Muscle of arm (tissue), 14 donors: ENCODE data around the gene NOS1AP. TPM values are rescaled to one million over a fixed set of nuclear protein-coding genes. Genes with fewer than 3 reads are reported as not detected.
A peak's percentile ranks its signal among the peaks of the same experiment; 100 is the strongest.
"Not testable (repeated sequence)": the region's sequence is repeated elsewhere in the genome, so short reads cannot be mapped to it uniquely, and the experiment has no call there.

Experiments used
- DNase-seq: peaks from one replicate; pipeline ENCODE4 v3.0.0-alpha.2; 2013
- long read RNA-seq, 11 donors: transcript quantifications; one replicate each; lab custom pipeline, GENCODE V29; 2026
- polyA plus RNA-seq, 12 donors: library from polyadenylated mRNA; unstranded; fragments of 120-200 nt; gene quantifications; one replicate each; pipeline ENCODE4 v1.2.1, GENCODE V29; 2013; ENCODE audit not compliant: insufficient read length in 12 of 12

The NOS1AP gene
- 1 to 10 TPM in 4 of 12 donors, under 1 TPM in 6, not detected in 2; 0.27 to 1.7 (median 0.76) TPM for polyA plus RNA-seq
- long read RNA-seq, donor 1, result 0 reads
- long read RNA-seq, donor 2, result 0 reads
- long read RNA-seq, donor 3, result 0 reads
- long read RNA-seq, donor 4, result 0 reads
- long read RNA-seq, donor 5, result 0 reads
- long read RNA-seq, donor 6, result 0 reads
- long read RNA-seq, donor 7, result 0 reads
- long read RNA-seq, donor 8, result 0 reads
- long read RNA-seq, donor 9, result 0 reads
- long read RNA-seq, donor 10, result 0 reads
- long read RNA-seq, donor 11, result 0 reads

- DNase-seq, result peak; percentile 35
Measured at GRCh38 chr1:162069334-162070093, at the start of gene NOS1AP. Gene NOS1AP (plus strand): TSS chr1:162069691. CDS start chr1:162070178, 487 bp downstream.

GRCh38 chr1:162020150-162020549 lies 49.3 kb upstream of the NOS1AP start:
- peak; percentile 69 for DNase-seq

DNA sequence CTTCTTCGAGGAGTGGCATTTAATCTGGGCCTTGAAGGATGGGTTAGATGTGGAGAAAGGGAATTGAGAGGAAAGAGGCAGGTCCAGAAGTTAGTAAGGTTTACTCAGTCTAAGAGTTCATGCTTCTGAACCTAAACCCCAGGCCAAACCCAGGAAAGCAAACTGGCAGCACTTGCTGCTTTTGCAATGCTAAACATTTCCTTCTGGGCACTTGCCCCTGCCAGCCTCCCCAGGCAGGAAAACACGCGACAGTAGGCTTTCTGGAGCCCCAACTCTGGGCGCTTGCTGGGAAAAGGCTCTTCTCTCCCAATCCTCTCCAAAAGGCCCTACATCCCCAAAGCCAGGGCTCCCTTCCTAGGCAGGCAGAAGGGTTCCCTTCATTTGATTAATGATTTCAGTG lies 48.4 kb upstream of the NOS1AP start:
- no peak for DNase-seq

GRCh38 chr1:162022626-162023025 lies 46.9 kb upstream of the NOS1AP start:
- no peak for DNase-seq

- DNase-seq, result no peak
Measured at GRCh38 chr1:162023181-162023546, 46.3 kb upstream of the NOS1AP start.

- DNase-seq, result peak; percentile 78
Measured at GRCh38 chr1:162023547-162024501, 45.7 kb upstream of the NOS1AP start, which contains the start of gene OLFML2B. Gene OLFML2B (minus strand): TSS chr1:162023869. CDS start chr1:162023430, 439 bp downstream.

DNA sequence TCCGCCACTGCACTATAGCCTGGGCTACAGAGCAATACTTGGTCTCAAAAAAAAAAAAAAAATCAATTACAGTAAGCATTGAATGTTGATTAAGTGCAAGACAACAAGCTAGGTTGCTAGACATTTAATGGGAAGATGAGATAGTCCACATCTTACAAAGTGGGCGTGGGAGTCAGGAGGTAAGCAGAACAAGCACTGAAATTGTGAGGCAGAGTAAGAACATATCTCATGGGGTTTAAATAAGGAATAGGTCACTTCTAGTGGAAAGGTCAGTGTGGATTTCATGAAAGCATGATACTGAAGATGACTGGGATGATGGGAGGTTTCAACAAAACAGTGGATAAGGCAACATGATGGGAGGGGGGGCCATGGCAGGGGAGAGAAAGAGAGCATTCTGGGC lies 44.0 kb upstream of the NOS1AP start:
- DNase-seq, result no peak

DNA sequence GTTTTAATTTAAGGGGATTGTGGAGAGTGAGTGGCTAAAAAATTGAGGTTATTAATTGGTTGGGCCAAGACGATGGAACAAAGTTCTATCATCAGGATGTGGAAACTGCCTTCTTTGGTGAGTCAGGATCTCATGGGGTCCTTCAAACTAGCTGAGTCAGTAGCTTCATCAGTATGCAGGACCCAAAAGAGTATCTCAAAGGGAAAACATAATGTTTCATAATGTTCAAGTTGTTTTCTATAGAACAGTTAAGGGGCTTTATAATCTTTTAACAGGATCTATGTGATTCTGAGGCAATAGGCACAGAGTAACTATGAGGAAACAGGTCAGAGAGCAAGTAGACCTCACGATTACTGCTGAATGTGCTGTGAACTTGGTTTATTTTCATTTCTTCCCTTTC lies 42.6 kb upstream of the NOS1AP start:
- no peak for DNase-seq

GRCh38 chr1:162028726-162029125 lies 40.8 kb upstream of the NOS1AP start:
- DNase-seq, result no peak

DNA sequence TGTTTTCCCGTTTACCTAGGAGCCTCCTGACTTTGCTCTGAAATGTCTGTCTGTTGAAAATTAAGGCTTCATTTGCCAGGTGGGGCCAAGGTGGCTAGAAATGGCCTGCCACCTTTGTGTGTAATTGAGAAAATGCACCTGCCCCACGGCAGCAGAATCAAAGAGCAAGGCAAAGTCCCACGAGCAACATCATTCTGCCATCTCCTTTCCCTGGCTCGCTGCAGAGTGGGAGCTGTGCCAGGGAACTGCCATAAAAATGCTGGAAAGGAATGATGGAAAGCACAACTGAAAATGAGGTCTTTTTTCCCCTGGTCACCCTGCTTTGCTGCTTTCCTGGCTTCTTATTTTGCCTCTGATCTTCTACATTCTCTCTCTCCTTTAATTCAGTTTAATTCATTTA lies 40.3 kb upstream of the NOS1AP start:
- DNase-seq, result no peak

DNA sequence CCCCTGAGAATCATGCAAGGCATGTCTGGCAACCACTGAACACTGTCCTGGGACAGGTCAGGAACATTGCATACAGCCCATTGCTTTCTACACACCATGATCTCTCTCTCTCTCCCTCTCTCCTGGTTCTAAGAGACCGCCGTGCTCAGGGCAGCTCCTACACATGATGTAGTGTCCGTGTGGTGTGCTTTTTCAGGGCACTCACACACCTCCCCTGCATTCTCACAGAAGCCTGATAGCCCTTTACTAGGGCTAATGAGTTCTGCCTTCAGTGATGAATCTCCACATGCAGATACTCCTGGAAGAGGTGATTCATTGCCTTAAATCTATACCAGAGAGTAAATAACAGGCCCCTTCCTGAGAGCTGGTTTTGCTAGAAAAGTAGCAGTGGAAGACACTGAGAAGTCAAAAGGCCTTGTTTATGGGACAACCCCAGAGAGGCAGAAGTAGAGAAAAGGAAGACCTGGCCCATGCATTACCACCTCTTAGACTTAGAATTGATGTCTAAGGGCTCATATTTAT lies 38.7 kb upstream of the NOS1AP start:
- DNase-seq, result no peak

DNA sequence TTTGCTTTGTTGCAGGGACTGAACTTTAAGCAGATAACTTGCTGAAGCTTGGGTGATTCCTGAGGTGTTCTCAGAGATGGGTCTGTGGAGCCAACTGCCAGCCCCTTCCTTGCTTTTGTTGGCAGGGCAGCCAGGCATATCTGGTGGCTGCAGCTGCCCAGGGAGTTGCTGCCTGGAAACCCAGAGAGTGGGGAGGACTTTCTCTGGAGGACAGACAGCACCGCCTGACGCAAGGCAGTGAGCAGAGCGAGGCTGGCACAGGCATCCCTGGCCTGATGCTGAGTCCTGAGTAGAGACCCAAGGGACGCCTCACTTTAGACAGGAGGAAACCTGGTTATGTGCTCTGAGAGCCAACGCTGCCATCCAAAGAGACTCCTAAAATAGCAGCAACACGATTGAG lies 36.1 kb upstream of the NOS1AP start:
- DNase-seq, result no peak

- DNase-seq, result no peak
Measured at GRCh38 chr1:162035241-162035640, 34.2 kb upstream of the NOS1AP start.

DNA sequence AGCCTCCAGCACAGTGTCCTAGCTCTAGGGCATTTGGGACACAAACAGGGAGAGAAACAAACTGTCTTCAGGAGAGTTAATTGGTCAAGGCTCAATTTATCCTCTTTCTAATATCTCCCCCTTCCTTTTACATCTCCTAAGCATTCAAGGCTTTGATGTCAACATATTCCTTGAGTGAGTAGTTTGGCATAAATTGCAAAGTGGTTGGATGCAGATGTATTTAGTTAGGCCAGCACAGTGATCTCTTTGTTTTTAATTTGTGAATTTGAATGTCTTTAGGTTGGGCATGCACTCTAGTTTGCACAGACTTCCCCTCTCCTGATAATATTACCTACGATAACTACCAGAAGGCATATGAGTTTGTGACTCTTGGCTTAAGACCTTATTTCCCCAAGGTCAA lies 33.3 kb upstream of the NOS1AP start:
- DNase-seq, result no peak

- DNase-seq, result no peak
Measured at GRCh38 chr1:162038624-162039023, 30.9 kb upstream of the NOS1AP start.

- DNase-seq, result no peak
Measured at GRCh38 chr1:162040001-162040400, 29.5 kb upstream of the NOS1AP start.

GRCh38 chr1:162040657-162041056 lies 28.8 kb upstream of the NOS1AP start:
- no peak for DNase-seq

- DNase-seq, result no peak
Measured at GRCh38 chr1:162042361-162042760, 27.1 kb upstream of the NOS1AP start.

DNA sequence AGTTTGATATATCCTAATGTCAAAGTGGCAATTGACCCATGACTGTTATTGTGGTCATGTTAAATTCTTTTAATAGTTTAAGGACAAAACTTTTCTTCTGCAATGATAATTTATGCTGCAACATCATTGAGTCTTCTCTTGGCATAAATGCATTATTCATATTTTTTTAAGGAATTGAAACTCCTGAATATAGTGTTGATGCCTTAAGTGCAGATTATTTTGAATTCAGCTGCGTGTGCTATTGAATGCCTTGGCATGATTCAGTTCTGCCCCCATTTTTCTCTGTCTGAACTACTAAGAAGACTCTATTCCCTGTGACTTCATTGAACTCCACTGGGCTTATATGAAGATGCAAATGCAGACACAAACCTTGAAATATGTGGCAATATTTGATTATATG lies 22.6 kb upstream of the NOS1AP start:
- no peak for DNase-seq

- DNase-seq, result not testable (repeated sequence)
Measured at GRCh38 chr1:162053949-162054348, 15.5 kb upstream of the NOS1AP start.

DNA sequence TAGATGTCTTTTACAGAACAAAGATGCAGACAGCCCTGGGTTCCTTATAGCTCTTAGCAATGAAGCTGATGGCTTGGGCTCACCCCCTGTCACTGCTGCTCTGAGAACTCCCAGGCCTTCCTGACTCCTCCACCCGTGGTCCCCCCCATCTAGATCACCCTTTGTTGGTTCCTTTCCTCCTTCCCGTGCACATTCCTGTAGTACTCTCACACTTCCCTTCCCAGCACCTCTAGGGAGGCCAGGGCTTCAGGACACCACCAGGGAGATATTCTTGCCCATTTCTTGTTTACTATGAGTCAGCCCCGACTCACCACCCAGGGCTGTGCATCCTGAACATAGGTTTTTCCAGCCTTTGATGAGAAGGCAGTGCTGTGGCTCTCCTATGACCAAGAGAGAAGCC lies 14.4 kb upstream of the NOS1AP start:
- DNase-seq, result no peak

DNA sequence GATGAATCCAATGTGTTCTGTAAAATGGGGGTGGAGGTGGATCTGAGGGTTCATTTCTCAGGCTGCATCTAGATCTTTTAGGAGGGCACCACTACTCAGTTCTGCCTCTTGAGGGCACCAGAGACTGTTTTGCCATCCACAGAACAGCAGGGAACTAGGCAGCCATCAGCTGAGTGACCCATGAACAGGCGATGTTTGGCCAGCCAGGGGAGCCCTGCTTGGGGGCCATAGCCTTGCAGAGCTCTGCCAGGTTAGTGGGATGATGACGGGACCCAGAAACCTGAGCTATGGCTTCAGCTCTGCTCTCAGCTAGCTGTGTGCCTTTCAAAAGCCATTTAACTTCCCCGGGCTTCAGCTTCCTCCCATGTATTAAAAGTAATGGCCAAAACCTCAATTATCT lies 13.4 kb upstream of the NOS1AP start:
- peak; percentile 48 for DNase-seq
